ENCODE results near the gene SMARCAD1. TPM values are rescaled to one million over a fixed set of nuclear protein-coding genes. Genes with fewer than 3 reads are reported as not detected.

The SMARCAD1 gene
- total RNA-seq, 2 experiments from 2014 or later = 28.6 to 31.9 TPM

DNA sequence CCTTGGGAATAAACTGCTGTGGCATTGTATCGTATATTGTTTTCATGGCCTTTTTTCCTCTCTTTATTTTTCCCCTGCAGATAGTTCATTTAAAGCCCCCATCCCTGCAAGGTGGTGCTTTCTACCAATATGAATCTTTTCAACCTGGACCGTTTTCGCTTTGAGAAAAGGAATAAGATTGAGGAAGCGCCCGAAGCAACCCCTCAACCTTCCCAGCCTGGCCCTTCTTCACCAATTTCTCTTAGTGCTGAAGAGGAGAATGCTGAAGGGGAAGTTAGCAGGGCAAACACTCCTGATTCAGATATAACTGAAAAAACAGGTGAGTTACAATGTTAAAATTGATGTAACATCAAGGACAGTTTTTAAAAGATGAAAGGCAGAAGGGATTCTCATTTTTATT, 601 bp downstream of the SMARCAD1 start:
- ChIA-PET POLR2A (interaction anchor here (0.8 kb wide), 1 partner anchor 15 kb away, joined by 3 read pairs; no protein-coding TSS in a partner anchor), CTCF (no interaction called here)
- DNase-seq (no peak), ATAC-seq (no peak)
- peaks cover 34% of the 10 kb centered on the region for H3K36me3 Mint-ChIP-seq (ENCODE audit: low read depth)
- H3K27ac Mint-ChIP-seq = peak overlapping the region; percentile 99
- no peaks in the 10 kb centered on the region for H3K9me3 Mint-ChIP-seq (ENCODE audit: insufficient read depth)
- H3K4me3 Mint-ChIP-seq = peak overlapping the region; percentile 95
- peaks cover 24% of the 10 kb centered on the region for H3K4me1 Mint-ChIP-seq (ENCODE audit: low read depth)
- no peaks in the 10 kb centered on the region for H3K27me3 Mint-ChIP-seq (ENCODE audit: low read depth)

DNA sequence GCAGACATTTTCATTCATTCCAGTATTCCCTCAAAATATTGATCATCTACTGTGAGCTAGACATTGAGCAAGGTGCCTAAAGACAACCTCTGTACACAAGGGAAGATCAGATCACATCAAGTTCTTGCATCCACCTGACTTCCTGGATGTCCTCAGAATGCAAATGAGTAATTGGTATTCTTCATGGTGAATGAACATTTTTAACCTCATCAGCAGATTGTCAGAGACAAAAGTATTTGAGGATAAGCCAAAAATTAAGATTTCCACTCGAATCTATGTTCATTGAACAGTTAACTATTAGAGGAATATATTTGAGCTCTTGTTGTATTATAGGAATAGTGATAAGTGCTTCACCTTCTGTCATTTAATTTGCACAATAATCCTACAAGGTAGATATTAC, 1.3 kb downstream of the SMARCAD1 start:
- H3K4me1 Mint-ChIP-seq (ENCODE audit: low read depth) = peaks cover 27% of the 10 kb centered on the region
- no peak for ATAC-seq
- H3K36me3 Mint-ChIP-seq (ENCODE audit: low read depth) = peaks cover 41% of the 10 kb centered on the region
- POLR2A ChIA-PET = no interaction called here
- CTCF ChIA-PET = no interaction called here
- peak overlapping the region; percentile 95 for H3K4me3 Mint-ChIP-seq
- no peaks in the 10 kb centered on the region for H3K9me3 Mint-ChIP-seq (ENCODE audit: insufficient read depth)
- no peak for DNase-seq
- peak overlapping the region; percentile 99 for H3K27ac Mint-ChIP-seq
- no peaks in the 10 kb centered on the region for H3K27me3 Mint-ChIP-seq (ENCODE audit: low read depth)

DNA sequence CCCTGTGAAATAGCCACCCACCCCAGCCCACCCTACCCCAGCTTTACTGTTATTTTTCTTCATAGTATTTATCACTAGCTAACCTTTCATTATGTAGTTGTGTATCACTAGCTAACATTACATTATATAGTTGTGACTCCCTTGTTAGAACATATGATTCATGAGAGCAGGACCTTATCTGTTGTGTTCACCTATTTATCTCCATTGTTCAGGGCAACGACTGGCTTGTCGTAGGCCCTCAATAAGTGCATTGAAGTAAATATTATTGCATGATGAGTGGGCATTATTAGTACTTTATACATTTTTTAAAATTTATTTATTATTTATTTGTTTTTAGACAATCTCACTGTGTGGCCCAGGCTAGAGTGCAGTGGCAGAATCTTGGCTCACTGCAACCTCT, 4.2 kb downstream of the SMARCAD1 start:
- H3K27me3 Mint-ChIP-seq (ENCODE audit: low read depth) = no peaks in the 10 kb centered on the region
- POLR2A ChIA-PET = no interaction called here
- H3K4me3 Mint-ChIP-seq = no peak overlapping the region
- DNase-seq = no peak
- peaks cover 67% of the 10 kb centered on the region for H3K36me3 Mint-ChIP-seq (ENCODE audit: low read depth)
- no peaks in the 10 kb centered on the region for H3K9me3 Mint-ChIP-seq (ENCODE audit: insufficient read depth)
- peaks cover 38% of the 10 kb centered on the region for H3K4me1 Mint-ChIP-seq (ENCODE audit: low read depth)
- CTCF ChIA-PET = no interaction called here
- no peak for ATAC-seq
- no peak overlapping the region for H3K27ac Mint-ChIP-seq

DNA sequence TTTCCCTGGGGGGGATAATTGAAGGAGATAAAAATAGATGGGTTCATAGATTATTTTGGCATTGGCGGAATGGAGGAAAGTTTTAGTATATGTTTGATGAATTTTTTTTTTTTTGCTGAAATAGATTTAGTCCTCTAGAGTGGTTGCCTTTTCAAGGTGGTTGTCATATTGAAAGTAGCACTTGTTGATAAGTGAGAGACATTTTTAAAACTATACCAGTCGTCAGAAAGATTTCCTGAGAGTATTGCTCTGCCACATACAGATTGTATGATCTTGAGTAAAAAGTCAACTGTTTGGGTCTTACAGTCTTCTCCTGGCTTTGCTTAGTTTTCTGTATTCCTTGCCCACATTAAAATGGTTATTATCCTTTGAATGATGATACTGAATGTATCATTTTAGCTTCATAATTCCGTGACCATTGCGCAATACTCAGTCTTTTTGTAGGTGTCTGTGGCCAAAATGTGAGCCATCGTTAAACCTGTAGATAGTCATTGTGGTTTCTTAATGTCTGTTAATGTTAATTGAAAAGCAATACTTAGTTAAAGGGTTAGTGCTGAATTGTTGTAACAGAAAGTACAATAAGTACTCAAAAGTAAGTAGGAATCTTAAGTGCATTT, 7.1 kb downstream of the SMARCAD1 start:
- POLR2A ChIA-PET = no interaction called here
- DNase-seq (no peak), ATAC-seq (no peak)
- Mint-ChIP-seq H3K27me3 (ENCODE audit: low read depth) (no peaks in the 10 kb centered on the region), H3K9me3 (ENCODE audit: insufficient read depth) (no peaks in the 10 kb centered on the region), H3K4me1 (ENCODE audit: low read depth) (peaks cover 26% of the 10 kb centered on the region), H3K4me3 (no peak overlapping the region), H3K27ac (no peak overlapping the region), H3K36me3 (ENCODE audit: low read depth) (peaks cover 73% of the 10 kb centered on the region)
- CTCF ChIA-PET = no interaction called here

DNA sequence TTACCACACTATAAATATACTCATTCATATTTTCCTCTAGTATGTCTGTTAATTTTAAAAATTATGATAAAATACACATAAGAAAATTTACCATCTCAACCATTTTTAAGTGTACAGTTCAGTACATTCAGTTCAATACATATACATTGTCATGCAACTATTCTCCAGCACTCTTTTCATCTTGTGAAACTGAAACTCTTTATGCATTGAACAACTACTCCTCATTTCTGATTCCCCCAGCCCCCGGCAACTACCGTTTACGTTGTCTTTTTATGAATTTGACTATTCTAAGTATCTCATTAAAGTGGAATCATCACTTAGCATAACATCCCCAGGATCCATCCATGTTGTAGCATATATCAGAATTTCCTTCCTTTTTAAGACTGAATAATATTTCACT, 8.7 kb downstream of the SMARCAD1 start:
- H3K27me3 Mint-ChIP-seq (ENCODE audit: low read depth) = no peaks in the 10 kb centered on the region
- H3K4me1 Mint-ChIP-seq (ENCODE audit: low read depth) = peaks cover 23% of the 10 kb centered on the region
- POLR2A ChIA-PET = no interaction called here
- H3K27ac Mint-ChIP-seq = peak overlapping the region; percentile 1
- ATAC-seq (no peak), DNase-seq (no peak)
- H3K9me3 Mint-ChIP-seq (ENCODE audit: insufficient read depth) = no peaks in the 10 kb centered on the region
- no peak overlapping the region for H3K4me3 Mint-ChIP-seq
- peaks cover 65% of the 10 kb centered on the region for H3K36me3 Mint-ChIP-seq (ENCODE audit: low read depth)
- CTCF ChIA-PET = interaction anchor here (0.8 to 0.9 kb wide), 2 partner anchors 30 to 32 kb away, joined by 3 to 4 read pairs; no protein-coding TSS in a partner anchor

DNA sequence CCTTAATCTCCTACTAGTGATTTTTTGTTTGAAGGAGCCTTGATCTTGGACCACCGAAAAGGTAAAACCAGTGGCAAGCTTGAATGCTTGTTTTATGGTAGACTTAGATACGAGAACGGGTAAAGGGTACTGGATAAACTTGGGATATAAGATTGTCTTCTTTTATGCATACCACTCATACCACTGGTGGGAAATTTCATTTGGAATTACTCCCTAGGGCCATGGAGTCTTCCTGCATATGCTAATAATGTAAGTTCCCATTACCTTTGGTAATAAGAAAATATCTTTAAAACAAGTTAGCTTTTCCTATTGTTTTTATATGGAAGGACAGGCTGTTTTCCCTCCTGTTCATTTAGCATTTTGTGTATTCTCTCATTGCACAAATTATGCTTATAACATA, 11.7 kb downstream of the SMARCAD1 start:
- ChIA-PET CTCF (no interaction called here), POLR2A (no interaction called here)
- ATAC-seq (no peak), DNase-seq (no peak)
- Mint-ChIP-seq H3K36me3 (ENCODE audit: low read depth) (peaks cover 48% of the 10 kb centered on the region), H3K9me3 (ENCODE audit: insufficient read depth) (no peaks in the 10 kb centered on the region), H3K27me3 (ENCODE audit: low read depth) (no peaks in the 10 kb centered on the region), H3K4me3 (no peak overlapping the region), H3K4me1 (ENCODE audit: low read depth) (peaks cover 18% of the 10 kb centered on the region), H3K27ac (no peak overlapping the region)

DNA sequence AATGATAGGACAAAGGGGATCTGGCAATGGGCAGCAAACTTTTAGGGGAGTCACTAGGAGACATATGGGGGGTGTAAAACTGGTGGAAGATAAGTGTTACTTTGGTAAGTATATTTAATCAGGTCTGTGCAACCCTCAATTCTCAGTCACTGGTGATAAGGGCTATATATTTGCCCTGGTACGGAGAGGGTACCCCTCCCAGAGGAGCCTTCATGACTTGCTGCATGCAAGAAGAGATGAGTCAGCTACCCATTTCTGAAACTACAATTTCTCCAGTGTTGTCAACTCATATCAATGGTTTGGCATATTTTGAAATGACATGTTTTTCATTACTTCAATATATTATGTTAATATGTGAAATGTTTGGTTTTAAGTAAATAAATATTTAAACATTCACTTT, 14.3 kb downstream of the SMARCAD1 start:
- Mint-ChIP-seq H3K9me3 (ENCODE audit: insufficient read depth) (no peaks in the 10 kb centered on the region), H3K27me3 (ENCODE audit: low read depth) (no peaks in the 10 kb centered on the region), H3K27ac (no peak overlapping the region), H3K36me3 (ENCODE audit: low read depth) (peaks cover 28% of the 10 kb centered on the region), H3K4me3 (no peak overlapping the region), H3K4me1 (ENCODE audit: low read depth) (peaks cover 2% of the 10 kb centered on the region)
- DNase-seq (no peak), ATAC-seq (no peak)
- CTCF ChIA-PET = no interaction called here
- POLR2A ChIA-PET = no interaction called here

- ATAC-seq (no peak), DNase-seq (no peak)
- no peaks in the 10 kb centered on the region for H3K27me3 Mint-ChIP-seq (ENCODE audit: low read depth)
- H3K4me1 Mint-ChIP-seq (ENCODE audit: low read depth) = no peaks in the 10 kb centered on the region
- no peaks in the 10 kb centered on the region for H3K9me3 Mint-ChIP-seq (ENCODE audit: insufficient read depth)
- ChIA-PET POLR2A (no interaction called here), CTCF (no interaction called here)
- no peak overlapping the region for H3K4me3 Mint-ChIP-seq
- peaks cover 19% of the 10 kb centered on the region for H3K36me3 Mint-ChIP-seq (ENCODE audit: low read depth)
- H3K27ac Mint-ChIP-seq = no peak overlapping the region
These were observed 17.8 kb downstream of the SMARCAD1 start for GRCh38 chr4:94225449-94225848.

DNA sequence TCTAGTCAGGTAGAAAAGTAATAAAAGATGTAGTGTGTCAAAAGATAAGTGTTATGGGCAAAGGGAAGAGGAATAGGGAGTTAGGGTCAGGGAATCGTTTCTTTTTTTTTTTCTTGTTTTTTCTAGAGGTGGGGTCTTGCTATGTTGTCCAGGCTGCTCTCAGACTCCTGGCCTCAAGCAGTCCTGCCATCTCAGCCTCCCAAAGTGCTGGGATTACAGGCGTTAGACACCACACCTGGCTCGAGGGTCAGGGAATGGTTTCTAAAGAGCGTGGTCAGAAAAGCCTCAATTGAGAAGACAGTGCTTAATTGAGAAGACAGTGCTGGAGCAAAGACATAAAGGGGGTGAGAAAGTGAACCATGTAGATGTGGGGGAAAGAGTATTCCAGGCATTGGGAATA, 19.1 kb downstream of the SMARCAD1 start:
- ATAC-seq (no peak), DNase-seq (no peak)
- CTCF ChIA-PET = no interaction called here
- H3K36me3 Mint-ChIP-seq (ENCODE audit: low read depth) = peaks cover 20% of the 10 kb centered on the region
- H3K4me1 Mint-ChIP-seq (ENCODE audit: low read depth) = no peaks in the 10 kb centered on the region
- H3K9me3 Mint-ChIP-seq (ENCODE audit: insufficient read depth) = no peaks in the 10 kb centered on the region
- no peak overlapping the region for H3K4me3 Mint-ChIP-seq
- H3K27me3 Mint-ChIP-seq (ENCODE audit: low read depth) = no peaks in the 10 kb centered on the region
- H3K27ac Mint-ChIP-seq = no peak overlapping the region
- POLR2A ChIA-PET = no interaction called here

DNA sequence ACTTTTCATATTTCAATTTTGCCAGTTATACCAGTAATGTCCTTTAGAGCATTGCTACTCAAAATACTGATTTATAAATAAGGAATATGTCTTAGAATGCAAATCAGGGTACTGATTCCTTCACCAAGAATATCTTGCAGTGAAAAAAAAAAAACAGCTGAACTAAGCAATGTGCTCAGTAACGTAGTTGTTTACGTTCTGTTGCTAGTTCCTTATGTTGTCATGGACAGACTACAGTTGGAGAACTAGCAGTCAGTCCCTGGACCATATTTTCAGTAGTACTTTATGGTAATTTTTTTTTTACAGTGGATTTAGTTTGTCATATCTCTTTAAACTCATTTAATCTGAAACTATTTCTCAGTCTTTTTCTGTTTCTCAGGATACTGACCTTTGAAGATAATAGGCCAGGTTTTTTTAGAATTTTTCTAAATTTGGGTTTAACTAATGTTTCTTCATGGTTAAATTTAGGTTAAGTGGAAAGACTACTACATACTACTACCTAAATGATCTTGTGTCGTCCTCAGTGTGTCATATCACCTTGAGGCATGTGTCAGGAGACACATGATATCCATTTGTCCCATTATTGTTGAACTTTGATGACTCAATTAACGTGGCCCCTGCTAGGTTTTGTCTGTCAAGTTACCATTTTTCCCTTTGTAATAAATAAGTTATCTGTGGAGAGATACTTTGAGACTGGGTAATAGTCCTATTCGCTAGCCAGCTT, 21.0 kb downstream of the SMARCAD1 start:
- H3K4me1 Mint-ChIP-seq (ENCODE audit: low read depth) = no peaks in the 10 kb centered on the region
- POLR2A ChIA-PET = no interaction called here
- no peak overlapping the region for H3K4me3 Mint-ChIP-seq
- no peak for ATAC-seq
- H3K9me3 Mint-ChIP-seq (ENCODE audit: insufficient read depth) = no peaks in the 10 kb centered on the region
- no peak overlapping the region for H3K27ac Mint-ChIP-seq
- CTCF ChIA-PET = no interaction called here
- peaks cover 23% of the 10 kb centered on the region for H3K36me3 Mint-ChIP-seq (ENCODE audit: low read depth)
- H3K27me3 Mint-ChIP-seq (ENCODE audit: low read depth) = no peaks in the 10 kb centered on the region
- DNase-seq = no peak

DNA sequence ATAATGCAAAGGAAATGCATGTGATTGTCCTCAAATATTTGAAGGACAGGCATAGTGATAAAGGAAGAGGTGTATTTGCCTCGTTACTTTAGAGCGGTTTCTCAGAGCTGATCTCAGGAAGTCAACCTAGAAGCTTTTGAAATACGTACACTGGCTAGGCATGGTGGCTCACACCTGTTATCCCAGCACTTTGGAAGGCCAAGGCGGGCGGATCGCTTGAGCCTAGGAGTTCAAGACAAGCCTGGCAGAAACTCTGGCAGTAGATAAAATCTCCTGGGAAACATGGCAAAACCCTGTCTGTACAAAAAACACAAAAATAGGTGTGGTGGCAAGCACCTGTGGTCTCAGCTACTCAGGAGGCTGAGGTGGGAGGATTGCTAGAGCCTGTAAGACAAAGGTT, 24.9 kb downstream of the SMARCAD1 start:
- DNase-seq (no peak), ATAC-seq (no peak)
- ChIA-PET CTCF (no interaction called here), POLR2A (no interaction called here)
- Mint-ChIP-seq H3K27me3 (ENCODE audit: low read depth) (no peaks in the 10 kb centered on the region), H3K4me1 (ENCODE audit: low read depth) (no peaks in the 10 kb centered on the region), H3K9me3 (ENCODE audit: insufficient read depth) (no peaks in the 10 kb centered on the region), H3K4me3 (no peak overlapping the region), H3K36me3 (ENCODE audit: low read depth) (peaks cover 22% of the 10 kb centered on the region), H3K27ac (no peak overlapping the region)

GRCh38 chr4:94235825-94236224, 28.2 kb downstream of the SMARCAD1 start:
- H3K4me1 Mint-ChIP-seq (ENCODE audit: low read depth) = no peaks in the 10 kb centered on the region
- DNase-seq (no peak), ATAC-seq (no peak)
- H3K9me3 Mint-ChIP-seq (ENCODE audit: insufficient read depth) = no peaks in the 10 kb centered on the region
- CTCF ChIA-PET = no interaction called here
- no peak overlapping the region for H3K4me3 Mint-ChIP-seq
- no peaks in the 10 kb centered on the region for H3K27me3 Mint-ChIP-seq (ENCODE audit: low read depth)
- H3K27ac Mint-ChIP-seq = no peak overlapping the region
- H3K36me3 Mint-ChIP-seq (ENCODE audit: low read depth) = peaks cover 22% of the 10 kb centered on the region
- POLR2A ChIA-PET = no interaction called here

DNA sequence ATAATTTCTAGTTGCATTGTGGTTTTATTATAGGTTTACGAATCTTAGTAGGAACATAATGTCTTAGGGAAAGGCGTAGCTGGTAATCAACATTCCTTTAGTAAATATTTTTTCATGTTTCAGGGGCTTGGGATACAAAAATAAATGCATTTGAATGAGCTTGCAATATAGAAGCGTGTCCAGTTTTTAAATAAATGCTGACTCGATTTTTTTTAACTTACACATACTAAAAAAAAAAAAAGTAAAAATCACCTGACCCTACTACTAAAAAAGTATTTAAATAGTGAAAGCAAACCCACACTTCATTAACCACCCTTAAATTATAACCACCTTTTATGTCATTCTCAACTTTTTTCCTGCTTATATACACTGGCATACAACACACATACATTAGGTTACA, 29.6 kb downstream of the SMARCAD1 start:
- ATAC-seq = no peak
- no peaks in the 10 kb centered on the region for H3K4me1 Mint-ChIP-seq (ENCODE audit: low read depth)
- no peak overlapping the region for H3K4me3 Mint-ChIP-seq
- no peaks in the 10 kb centered on the region for H3K27me3 Mint-ChIP-seq (ENCODE audit: low read depth)
- no peak overlapping the region for H3K27ac Mint-ChIP-seq
- ChIA-PET CTCF (no interaction called here), POLR2A (no interaction called here)
- H3K9me3 Mint-ChIP-seq (ENCODE audit: insufficient read depth) = no peaks in the 10 kb centered on the region
- no peak for DNase-seq
- H3K36me3 Mint-ChIP-seq (ENCODE audit: low read depth) = peaks cover 26% of the 10 kb centered on the region

Measured in activated CD8-positive, alpha-beta T cell treated with anti-CD3 and anti-CD28 coated beads, Interleukin-2, amount 10 ng/mL, durations not matched to agents 7 days and 5 days (primary cell).